Activated CD8-positive, alpha-beta memory T cell treated with anti-CD3 and anti-CD28 coated beads for 24 hours (primary cell): ENCODE measurements around the gene PHKG2.

Experiments used
- DNase-seq: peaks from one replicate; pipeline ENCODE4 v3.0.0-alpha.2; 2020

PHKG2 gene

GRCh38 chr16:30777591-30778297 lies 29.5 kb downstream of the PHKG2 start:
- DNase-seq, result no peak

GRCh38 chr16:30778549-30779244 lies 30.5 kb downstream of the PHKG2 start:
- no peak for DNase-seq

GRCh38 chr16:30779596-30779995 lies 31.4 kb downstream of the PHKG2 start:
- DNase-seq, result no peak

- DNase-seq, result no peak
These were observed 31.8 kb downstream of the PHKG2 start for GRCh38 chr16:30780021-30780420.

GRCh38 chr16:30780549-30780948 lies 32.3 kb downstream of the PHKG2 start:
- DNase-seq, result no peak

DNA sequence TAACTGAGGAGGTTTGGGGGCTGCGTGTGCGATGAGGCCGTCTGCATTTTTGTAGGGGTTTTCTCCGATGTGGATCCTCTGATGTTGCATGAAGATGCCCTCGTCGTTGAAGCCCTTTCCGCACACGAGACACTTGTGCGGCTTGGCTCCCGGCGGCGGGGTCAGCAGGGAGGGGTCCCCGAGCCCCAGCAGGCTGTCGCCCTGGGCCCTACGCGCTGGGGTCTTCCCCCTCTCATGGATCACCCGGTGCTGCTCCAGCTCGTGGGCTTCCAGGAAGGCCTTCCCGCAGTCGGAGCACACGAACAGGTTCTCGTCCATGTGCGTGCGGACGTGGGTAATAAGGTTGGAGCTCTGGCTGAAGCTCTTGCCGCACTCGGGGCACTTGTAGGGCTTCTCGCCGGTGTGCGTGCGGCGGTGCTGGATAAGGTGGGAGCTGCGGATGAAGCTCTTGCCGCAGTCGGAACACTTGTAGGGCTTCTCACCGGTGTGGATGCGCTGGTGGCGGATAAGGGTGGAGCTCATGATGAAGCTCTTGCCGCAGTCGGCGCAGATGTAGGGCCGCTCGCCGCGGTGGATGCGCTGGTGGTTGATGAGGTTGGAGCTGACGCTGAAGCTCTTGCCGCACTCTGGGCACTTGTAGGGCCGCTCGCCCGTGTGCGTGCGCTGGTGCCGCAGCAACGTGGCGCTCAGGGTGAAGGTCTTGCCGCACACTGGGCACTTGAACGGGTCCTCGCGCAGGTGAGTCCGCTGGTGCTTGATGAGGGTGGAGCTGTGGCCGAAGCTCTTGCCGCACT lies 34.5 kb downstream of the PHKG2 start:
- DNase-seq, result no peak

DNA sequence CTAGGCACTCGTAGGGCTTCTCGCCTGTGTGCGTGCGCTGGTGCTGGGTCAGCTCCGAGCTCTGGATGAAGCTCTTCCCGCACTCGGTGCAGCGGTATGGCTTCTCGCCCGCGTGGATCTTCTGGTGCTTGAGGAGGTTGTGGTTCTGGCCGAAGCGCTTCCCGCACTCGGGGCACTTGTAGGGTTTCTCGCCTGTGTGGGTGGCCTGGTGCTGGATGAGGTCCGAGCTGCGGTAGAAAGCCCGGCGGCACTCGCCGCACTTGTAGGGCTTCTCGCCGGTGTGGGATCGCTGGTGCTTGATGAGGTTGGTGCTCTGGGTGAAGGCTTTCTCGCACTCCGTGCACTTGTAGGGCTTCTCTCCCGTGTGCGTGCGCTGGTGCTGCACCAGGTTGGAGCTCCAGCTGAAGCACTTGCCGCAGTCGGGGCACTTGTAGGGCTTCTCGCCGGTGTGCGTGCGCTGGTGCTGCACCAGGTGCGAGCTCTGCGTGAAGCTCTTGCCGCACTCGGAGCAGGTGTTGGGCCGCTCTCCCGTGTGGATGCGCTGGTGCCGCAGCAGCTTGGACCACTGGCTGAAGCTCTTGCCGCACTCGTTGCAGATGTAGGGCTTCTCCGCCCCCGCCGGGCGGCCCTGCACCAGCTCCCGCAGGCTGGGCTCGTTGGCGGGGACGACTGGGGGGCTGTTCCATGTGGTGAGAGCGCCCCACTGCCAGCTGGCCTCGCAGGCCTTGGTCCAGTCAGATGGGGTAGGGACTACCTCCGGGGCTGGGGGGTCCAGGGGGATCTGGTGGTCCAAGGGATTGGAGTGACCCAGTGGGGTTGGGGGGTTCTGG lies 35.3 kb downstream of the PHKG2 start:
- DNase-seq, result no peak

DNA sequence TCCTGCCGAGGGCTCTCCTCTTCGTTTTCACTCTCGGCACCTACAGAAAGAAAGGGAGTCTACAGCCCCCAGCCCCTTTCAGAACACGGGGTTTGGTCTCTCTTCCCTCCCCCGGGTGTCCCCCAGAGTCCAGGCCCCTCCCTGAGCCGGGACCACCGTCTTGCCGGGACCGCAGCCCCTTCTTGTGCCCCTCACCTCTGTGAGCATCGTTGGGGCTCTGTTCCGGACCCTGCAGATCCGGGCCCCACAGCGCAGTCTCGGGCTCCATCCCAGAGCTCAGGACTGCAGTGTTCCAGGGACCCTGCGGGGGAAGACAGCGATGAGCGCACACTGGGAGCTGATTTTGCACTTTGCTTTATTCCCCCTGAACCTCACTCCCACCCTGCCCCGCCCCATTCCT lies 36.0 kb downstream of the PHKG2 start:
- no peak for DNase-seq

- no peak for DNase-seq
These were observed 37.2 kb downstream of the PHKG2 start for GRCh38 chr16:30785126-30786106.

GRCh38 chr16:30786115-30786935 lies 38.1 kb downstream of the PHKG2 start:
- DNase-seq, result no peak

DNA sequence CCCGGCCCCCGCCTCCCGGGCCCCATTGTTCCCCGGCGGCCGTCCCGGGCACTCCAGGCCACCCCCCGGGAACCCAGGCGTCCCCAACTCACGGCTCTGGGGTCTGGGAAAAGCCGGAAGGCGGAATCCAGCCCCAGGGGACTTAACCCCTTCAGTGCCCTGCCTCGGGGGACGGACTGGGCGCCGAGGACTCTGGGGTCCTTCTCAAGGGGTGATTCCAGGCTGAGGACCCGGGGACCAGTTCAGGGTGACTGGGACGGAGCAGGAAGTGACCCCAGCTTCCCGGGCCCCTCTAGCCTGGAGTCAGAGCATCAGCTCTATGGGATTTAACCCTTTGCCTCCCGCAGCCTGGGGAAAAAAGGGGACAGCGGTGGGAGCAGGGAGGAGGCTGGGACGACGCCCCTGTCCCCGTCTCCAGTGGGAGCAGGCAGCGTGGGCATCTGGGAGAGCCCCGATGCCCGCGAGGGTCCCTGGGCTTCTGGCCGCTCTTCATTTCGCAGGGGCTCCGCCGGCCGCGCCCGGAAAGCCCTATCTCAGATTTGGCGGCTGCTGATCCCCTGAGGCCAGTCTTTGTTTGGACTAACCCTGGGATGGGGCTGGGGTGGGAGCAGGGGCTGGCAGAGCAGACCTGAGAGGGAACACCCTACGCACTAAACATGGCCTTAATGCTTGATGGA lies 38.8 kb downstream of the PHKG2 start, which contains the start of gene ZNF629:
Gene ZNF629 (minus strand): TSS at position 270 of the 677 bp plus-strand sequence. CDS start 2,723 bp downstream, outside the sequence.
- peak; percentile 82 for DNase-seq

- no peak for DNase-seq
These were observed 39.6 kb downstream of the PHKG2 start for GRCh38 chr16:30787613-30788378.

- no peak for DNase-seq
These were observed 45.4 kb downstream of the PHKG2 start for GRCh38 chr16:30793508-30794069.

DNA sequence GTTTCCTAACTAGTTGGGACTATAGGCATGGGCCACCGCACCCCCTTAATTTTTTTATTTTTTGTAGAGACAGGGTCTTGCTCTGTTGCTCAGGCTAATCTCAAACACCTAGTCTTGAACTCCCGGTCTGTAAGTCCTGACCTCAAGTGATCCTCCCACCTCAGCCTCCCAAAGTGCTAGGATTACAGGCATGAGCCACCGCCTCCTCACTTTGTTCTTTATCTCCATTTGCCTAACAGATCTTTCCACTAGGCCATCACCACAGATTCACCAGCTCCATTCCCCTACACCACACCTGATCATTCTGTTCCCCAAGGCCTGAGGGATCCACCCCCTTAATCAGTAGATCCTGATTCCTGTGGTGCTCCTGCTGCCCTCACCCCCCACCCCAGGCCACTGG lies 46.4 kb downstream of the PHKG2 start:
- no peak for DNase-seq

DNA sequence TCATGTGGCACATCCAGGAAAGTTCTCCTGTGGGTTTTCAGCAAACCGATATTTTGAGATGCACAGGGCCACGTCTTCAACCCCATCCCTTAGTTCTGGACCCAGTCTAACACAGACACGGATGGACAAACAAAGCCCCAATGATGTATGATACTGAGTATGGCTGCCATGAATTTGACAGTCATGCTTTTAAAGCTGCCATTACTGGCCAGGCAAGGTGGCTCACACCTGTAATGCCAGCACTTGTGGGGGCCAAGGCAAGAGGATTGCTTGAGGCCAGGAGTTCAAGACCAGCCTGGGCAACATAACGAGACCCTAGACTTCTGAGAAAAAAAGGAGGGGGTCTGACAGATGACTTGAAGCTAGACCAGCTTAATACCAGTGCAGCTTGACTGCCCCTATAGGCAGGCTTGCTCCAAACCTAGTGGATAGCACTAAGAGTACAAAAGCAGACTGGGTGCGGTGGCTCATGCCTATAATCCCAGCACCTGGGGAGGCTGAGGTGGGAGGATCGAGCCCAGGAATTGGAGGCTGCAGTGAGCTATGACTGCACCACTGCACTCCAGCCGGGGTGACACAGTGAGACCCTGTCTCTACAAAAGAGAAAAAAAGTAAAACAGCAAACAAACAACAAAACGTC lies 49.6 kb downstream of the PHKG2 start:
- no peak for DNase-seq
